ENCODE measurements around the gene USP3. TPM values are rescaled to one million over a fixed set of nuclear protein-coding genes. Genes with fewer than 3 reads are reported as not detected.

The USP3 gene
- total and polyA plus RNA-seq, 9 of the 15 experiments (the other 6 are each of a cell fraction or from before 2014, with no cell fraction given): 17.3 to 54.3 (median 34.8) TPM

GRCh38 chr15:63609448-63609847, 105.1 kb downstream of the USP3 start:
- peaks cover 0 to 11% of the 10 kb centered on the region in 2 experiments; a peak in 3 of 5 replicates for H3K4me1 ChIP-seq (replicated peaks in 1 of 2; ENCODE audit: control insufficient read depth in 2 of 2, insufficient read depth in 2 of 2, low read length in 2 of 2)
- TF ChIP-seq, protein P1, sequence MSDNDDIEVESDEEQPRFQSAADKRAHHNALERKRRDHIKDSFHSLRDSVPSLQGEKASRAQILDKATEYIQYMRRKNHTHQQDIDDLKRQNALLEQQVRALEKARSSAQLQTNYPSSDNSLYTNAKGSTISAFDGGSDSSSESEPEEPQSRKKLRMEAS (CRISPR knock-in tag; IDR thresholded peaks at IDR 0.05): 0 out of 2 replicates have a peak, but pooled peaks have one; percentile 30
- TF ChIP-seq RFX7 (CRISPR knock-in tag; IDR thresholded peaks at IDR 0.05): no peak
- no peaks in the 10 kb centered on the region for H3K9me3 ChIP-seq (replicated peaks; ENCODE audit: control insufficient read depth, insufficient read depth, low read depth, low read length)
- H4K20me1 ChIP-seq (replicated peaks; ENCODE audit: control insufficient read depth, insufficient read depth, low read length): no peaks in the 10 kb centered on the region
- DNase-seq (ENCODE audit: extremely low read depth in 1 of 4, low spot score in 3 of 4): no peak
- no peaks in the 10 kb centered on the region for H3K9me1 ChIP-seq (ENCODE audit: control insufficient read depth, insufficient read depth, low read length)
- ChIA-PET POLR2A (interaction anchor here (0.5 to 1.4 kb wide), 5 partner anchors 10 to 561 kb away, joined by 3 to 9 read pairs (median 4); partner anchors contain the start of gene FBXL22), CTCF (ENCODE audit: low intra/inter-chr PET ratio) (interaction anchor here (0.5 to 0.9 kb wide), 6 partner anchors 458 to 1072 kb away, joined by 3 to 8 read pairs (median 4); no protein-coding TSS in a partner anchor)
- peaks cover 79% of the 10 kb centered on the region; the same call in 2 of the 3 replicates for H3K36me3 ChIP-seq (ENCODE audit: control insufficient read depth, insufficient read depth, low read length)
- BruUV-seq (replicated peaks): no TSS peak
- ATAC-seq: no peak
- H3K4me2 ChIP-seq (ENCODE audit: insufficient read depth, low read length): no peak overlapping the region
- H3K79me2 ChIP-seq (ENCODE audit: control insufficient read depth, insufficient read depth, low read length): no peaks in the 10 kb centered on the region
- H3K9ac ChIP-seq (ENCODE audit: insufficient read depth in 1 of 2, low read depth in 2 of 2, low read length in 2 of 2): no peak overlapping the region
- FAIRE-seq: no peak
- no peak overlapping the region for H2AFZ ChIP-seq (ENCODE audit: low read depth, low read length)
- in situ Hi-C loops (cut with MboI) (no loop called here), intact Hi-C loops (cut with micrococcal nuclease) (no loop called here)
- H3K27ac ChIP-seq (ENCODE audit: extremely low read depth, low read depth, low read length): no peak overlapping the region
- H3K27me3 ChIP-seq (ENCODE audit: control insufficient read depth in 2 of 2, insufficient read depth in 2 of 2, low read length in 2 of 2): no peaks in the 10 kb centered on the region
- WGBS (ENCODE audit: insufficient coverage, low coverage, missing lambda C conversion rate): 83% methylated on average over 6 of the region's 6 CpGs
- H3K4me3 ChIP-seq: no peak overlapping the region

- in situ Hi-C loops (cut with MboI): loop anchor here (5.0 kb wide), 1 partner anchor 457 kb away; no protein-coding TSS in a partner anchor
- H2AFZ ChIP-seq (ENCODE audit: low read depth, low read length): no peak overlapping the region
- TF ChIP-seq IRF9 (tag; IDR thresholded peaks at IDR 0.05): no peak
- peak; percentile 55; the same call in 1 of the 2 replicates for TF ChIP-seq RB1 (IDR thresholded peaks at IDR 0.05; ENCODE audit: low read depth)
- no peak for TF ChIP-seq HCFC1 (IDR thresholded peaks at IDR 0.05; ENCODE audit: low read depth, low read length)
- no peak for TF ChIP-seq MYC (IDR thresholded peaks at IDR 0.05; ENCODE audit: low read depth, low read length)
- TF ChIP-seq MYC (CRISPR knock-in tag; IDR thresholded peaks at IDR 0.05; ENCODE audit: borderline replicate concordance, low read depth): no peak
- no peak for TF ChIP-seq ZSCAN29 (IDR thresholded peaks at IDR 0.05)
- TF ChIP-seq CCNT2 (IDR thresholded peaks at IDR 0.05; ENCODE audit: borderline replicate concordance, extremely low read depth, insufficient read length, low read depth, low read length): no peak
- TF ChIP-seq ASH1L (IDR thresholded peaks at IDR 0.05; ENCODE audit: borderline replicate concordance, low read depth, partially characterized antibody): no peak
- no peak for TF ChIP-seq SMARCB1 (IDR thresholded peaks at IDR 0.05; ENCODE audit: insufficient read length, low read depth)
These were observed 105.9 kb downstream of the USP3 start for GRCh38 chr15:63610209-63610841.

More at GRCh38 chr15:63610209-63610841, 105.9 kb downstream of the USP3 start:
- FAIRE-seq (peak; percentile 98), ATAC-seq (peak; percentile 97), DNase-seq (ENCODE audit: extremely low read depth in 1 of 4, low spot score in 3 of 4) (peak; percentile 70 to 84 (median 76))
- POLR2A ChIA-PET: interaction anchor here (0.7 to 1.4 kb wide), 4 partner anchors 11 to 183 kb away, joined by 3 to 9 read pairs (median 4); partner anchors contain the start of gene FBXL22
- Histone ChIP-seq H3K9ac (ENCODE audit: insufficient read depth in 1 of 2, low read depth in 2 of 2, low read length in 2 of 2) (peak overlapping the region in 1 of 2 experiments; percentile 29; a peak in 1 of 4 replicates), H3K27ac (ENCODE audit: extremely low read depth, low read depth, low read length) (peak overlapping the region; percentile 57), H3K4me3 (no peak overlapping the region), H3K9me3 (replicated peaks; ENCODE audit: control insufficient read depth, insufficient read depth, low read depth, low read length) (no peaks in the 10 kb centered on the region), H3K4me2 (ENCODE audit: insufficient read depth, low read length) (peak overlapping the region; percentile 5; the same call in 1 of the 2 replicates), H3K9me1 (ENCODE audit: control insufficient read depth, insufficient read depth, low read length) (no peaks in the 10 kb centered on the region), H3K36me3 (ENCODE audit: control insufficient read depth, insufficient read depth, low read length) (peaks cover 87% of the 10 kb centered on the region), H3K79me2 (ENCODE audit: control insufficient read depth, insufficient read depth, low read length) (no peaks in the 10 kb centered on the region), H4K20me1 (replicated peaks; ENCODE audit: control insufficient read depth, insufficient read depth, low read length) (no peaks in the 10 kb centered on the region), H3K4me1 (replicated peaks in 1 of 2; ENCODE audit: control insufficient read depth in 2 of 2, insufficient read depth in 2 of 2, low read length in 2 of 2) (peaks cover 0 to 11% of the 10 kb centered on the region in 2 experiments; a peak in 3 of 5 replicates), H3K27me3 (ENCODE audit: control insufficient read depth in 2 of 2, insufficient read depth in 2 of 2, low read length in 2 of 2) (no peaks in the 10 kb centered on the region)
- 12% methylated on average over 6 of the region's 6 CpGs for WGBS (ENCODE audit: insufficient coverage, low coverage, missing lambda C conversion rate)
- intact Hi-C loops (cut with micrococcal nuclease): loop anchor here (1.0 to 10.0 kb wide), 4 partner anchors 280 to 544 kb away; partner anchors contain the start of gene SNX22
- no TSS peak for BruUV-seq (replicated peaks)
- CTCF ChIA-PET (ENCODE audit: low intra/inter-chr PET ratio): interaction anchor here (0.6 to 0.9 kb wide), 3 partner anchors 457 to 1071 kb away, joined by 3 to 4 read pairs (median 4); no protein-coding TSS in a partner anchor

All from K562 (cell line).